PC-3 (cell line): ENCODE results near the gene RPS3. TPM values are rescaled to one million over a fixed set of nuclear protein-coding genes. Genes with fewer than 3 reads are reported as not detected.

ENCODE experiments used
- ATAC-seq: fragments of 200-7000 bp; cut with Tn5 transposase; 2 replicates; pipeline ENCODE4 v1.9.1; 2020; ENCODE audit warnings: mild to moderate bottlenecking, moderate library complexity
- BruUV-seq: library from RNA; stranded (reverse); fragments of 400-500 nt; replicated peaks from 2 replicates; lab custom pipeline; 2021; lab: Mats Ljungman, UMichigan
- CTCF ChIA-PET: fragments of 300-600 bp; sonication (Branson Sonifier 250); formaldehyde crosslinking; loops from one replicate; lab custom pipeline; 2022; ENCODE audit warnings: antibody characterized with exemption; lab: Charles Lee
- POLR2A ChIA-PET: fragments of 300-600 bp; sonication (Branson Sonifier 250); formaldehyde crosslinking; loops from one replicate; lab custom pipeline; 2022; ENCODE audit warnings: antibody characterized with exemption; ENCODE audit not compliant: unreplicated experiment; lab: Charles Lee
- DNase-seq: peaks from one replicate; pipeline ENCODE4 v3.0.0-alpha.2; 2015
- H2AFZ ChIP-seq: fragments of 300-600 bp; sonication (generic); 2 replicates; pipeline ENCODE4 v1.6.0; 2016; ENCODE audit warnings: antibody characterized with exemption, low read length
- H3F3A ChIP-seq: fragments of 300-600 bp; sonication (generic); one replicate; pipeline ENCODE4 v1.6.0; 2017; ENCODE audit warnings: antibody characterized with exemption, low read length, control low read depth, mild to moderate bottlenecking; ENCODE audit not compliant: unreplicated experiment
- H3K27ac ChIP-seq: fragments of 300-600 bp; sonication (generic); 2 replicates; pipeline ENCODE4 v1.5.1; 2016; ENCODE audit warnings: mild to moderate bottlenecking, low read length
- H3K27me3 ChIP-seq: fragments of 300-600 bp; sonication (generic); 2 replicates; pipeline ENCODE4 v1.6.1; 2016; ENCODE audit warnings: low read length, mixed read lengths
- H3K36me3 ChIP-seq: fragments of 300-600 bp; sonication (generic); 2 replicates; pipeline ENCODE4 v1.6.1; 2016; ENCODE audit warnings: low read depth, mixed run types, low read length, mixed read lengths
- H3K4me1 ChIP-seq: fragments of 300-600 bp; sonication (generic); 2 replicates; pipeline ENCODE4 v1.5.1; 2016; ENCODE audit warnings: low read length; ENCODE audit not compliant: insufficient read depth
- H3K4me2 ChIP-seq: fragments of 300-600 bp; sonication (generic); 2 replicates; pipeline ENCODE4 v1.6.0; 2016; ENCODE audit warnings: low read length
- H3K4me3 ChIP-seq: fragments of 300-600 bp; sonication (generic); 2 replicates; pipeline ENCODE4 v1.5.1; 2016; ENCODE audit warnings: mild to moderate bottlenecking, low read length, mixed read lengths
- H3K79me2 ChIP-seq: fragments of 300-600 bp; sonication (generic); 2 replicates; pipeline ENCODE4 v1.6.1; 2017; ENCODE audit warnings: low read length, mixed read lengths
- H3K9ac ChIP-seq: fragments of 300-600 bp; sonication (generic); 2 replicates; pipeline ENCODE4 v1.6.0; 2016; ENCODE audit warnings: mild to moderate bottlenecking, low read length
- H3K9me2 ChIP-seq: fragments of 300-600 bp; sonication (generic); replicated peaks from 2 replicates; pipeline ENCODE4 v1.6.1; 2016; ENCODE audit warnings: mixed run types, low read length, mixed read lengths
- H3K9me3 ChIP-seq: fragments of 300-600 bp; sonication (generic); 2 replicates; pipeline ENCODE4 v1.6.1; 2016; ENCODE audit warnings: low read length, mixed read lengths
- H4K20me1 ChIP-seq: fragments of 300-600 bp; sonication (generic); 2 replicates; pipeline ENCODE4 v1.6.1; 2016; ENCODE audit warnings: low read length, mixed read lengths
- CTCF ChIP-seq: fragments of 300-600 bp; sonication (generic); conservative IDR thresholded peaks from 2 replicates; pipeline ENCODE4 v1.5.1; 2017; ENCODE audit warnings: antibody characterized with exemption, low read depth, mild to moderate bottlenecking, low read length
- EZH2 ChIP-seq: fragments of 300-600 bp; sonication (generic); IDR thresholded peaks from one replicate; pipeline ENCODE4 v1.6.1; 2017; ENCODE audit warnings: antibody characterized with exemption, mild to moderate bottlenecking, low read length; ENCODE audit not compliant: unreplicated experiment
- EZH2phosphoT487 ChIP-seq: fragments of 300-600 bp; sonication (generic); IDR thresholded peaks from 2 replicates; pipeline ENCODE4 v1.6.1; 2018; ENCODE audit warnings: mild to moderate bottlenecking, antibody characterized with exemption, low read length, borderline replicate concordance
- intact Hi-C: fragments of 100-400 bp; cut with micrococcal nuclease; formaldehyde crosslinking; loops from 2 replicates; pipeline ENCODE4 v1.9.0; 2023
- total RNA-seq: library from RNA; depleted of rRNA; stranded (reverse); fragments of >200 nt; gene quantifications from 2 replicates; pipeline ENCODE4 v1.2.3, GENCODE V29; 2014

The RPS3 gene
- total RNA-seq, 1 experiment from 2014 or later: 2,018 TPM

GRCh38 chr11:75431533-75432525 lies 32.5 kb downstream of the RPS3 start:
- Histone ChIP-seq H3K4me1 (peaks cover 28% of the 10 kb centered on the region), H3K4me2 (peak overlapping the region; percentile 92), H3K36me3 (no peaks in the 10 kb centered on the region), H3K79me2 (no peaks in the 10 kb centered on the region), H2AFZ (peak overlapping the region; percentile 74; the same call in 1 of the 2 replicates), H3K27me3 (no peaks in the 10 kb centered on the region), H3F3A (no peaks in the 10 kb centered on the region), H3K9ac (no peak overlapping the region), H4K20me1 (no peaks in the 10 kb centered on the region), H3K27ac (no peak overlapping the region), H3K9me3 (no peaks in the 10 kb centered on the region), H3K9me2 (no peaks in the 10 kb centered on the region), H3K4me3 (peak overlapping the region; percentile 66)
- TF ChIP-seq EZH2 (no peak), CTCF (peak; percentile 11; the same call in 1 of the 2 replicates), EZH2phosphoT487 (no peak)
- BruUV-seq: no TSS peak
- ATAC-seq (no peak), DNase-seq (no peak)
- intact Hi-C loops: loop anchor here (2.0 kb wide), 1 partner anchor 43 kb away; no protein-coding TSS in a partner anchor
- CTCF ChIA-PET: interaction anchor here (1.4 kb wide), 1 partner anchor 24 kb away, joined by 5 read pairs; no protein-coding TSS in a partner anchor
- POLR2A ChIA-PET: interaction anchor here (0.7 kb wide), 1 partner anchor 9 kb away, joined by 3 read pairs; no protein-coding TSS in a partner anchor

GRCh38 chr11:75432911-75433321 lies 33.6 kb downstream of the RPS3 start, which contains the start of gene KLHL35:
KLHL35 (minus strand) TSS chr11:75433203; CDS start chr11:75430629, 2,574 bp downstream.
- no peaks in the 10 kb centered on the region for H3K36me3 ChIP-seq
- H3K4me1 ChIP-seq: peaks cover 25% of the 10 kb centered on the region
- no peak for ATAC-seq
- H3K27me3 ChIP-seq: no peaks in the 10 kb centered on the region
- intact Hi-C loops: no loop called here
- no peak within 1 kb of the TSS for H3K27ac ChIP-seq
- H2AFZ ChIP-seq: no peak within 1 kb of the TSS
- H3K9ac ChIP-seq: no peak within 1 kb of the TSS
- H3F3A ChIP-seq: no peaks in the 10 kb centered on the region
- no peak within 1 kb of the TSS for H3K4me3 ChIP-seq
- H4K20me1 ChIP-seq: no peaks in the 10 kb centered on the region
- no TSS peak for BruUV-seq
- no peak for TF ChIP-seq EZH2
- H3K9me3 ChIP-seq: no peaks in the 10 kb centered on the region
- no peak within 1 kb of the TSS for H3K4me2 ChIP-seq
- no peaks in the 10 kb centered on the region for H3K79me2 ChIP-seq
- H3K9me2 ChIP-seq: no peaks in the 10 kb centered on the region
- DNase-seq: no peak
- ChIA-PET POLR2A (no interaction called here), CTCF (no interaction called here)

GRCh38 chr11:75433443-75433842 lies 34.1 kb downstream of the RPS3 start:
- Histone ChIP-seq H3K4me1 (peaks cover 23% of the 10 kb centered on the region), H3K9me2 (no peaks in the 10 kb centered on the region), H3F3A (no peaks in the 10 kb centered on the region), H3K27ac (no peak overlapping the region), H2AFZ (no peak overlapping the region), H3K79me2 (no peaks in the 10 kb centered on the region), H3K27me3 (no peaks in the 10 kb centered on the region), H3K9ac (no peak overlapping the region), H3K4me3 (no peak overlapping the region), H3K9me3 (no peaks in the 10 kb centered on the region), H3K4me2 (no peak overlapping the region), H4K20me1 (no peaks in the 10 kb centered on the region), H3K36me3 (no peaks in the 10 kb centered on the region)
- ChIA-PET CTCF (no interaction called here), POLR2A (interaction anchor here (0.6 kb wide), 1 partner anchor 33 kb away, joined by 3 read pairs; no protein-coding TSS in a partner anchor)
- TF ChIP-seq CTCF: no peak
- BruUV-seq: no TSS peak
- DNase-seq: no peak
- ATAC-seq: no peak
- intact Hi-C loops: no loop called here
